SJCRH30 (cell line): Measurements from ENCODE around the gene DIP2B. TPM values are rescaled to one million over a fixed set of nuclear protein-coding genes. Genes with fewer than 3 reads are reported as not detected.
"Not testable (repeated sequence)": the region's sequence is repeated elsewhere in the genome, so short reads cannot be mapped to it uniquely, and the experiment has no call there.

Experiments
- DNase-seq, 2 experiments: peaks; one replicate each; pipeline ENCODE4 v3.0.0-alpha.2; 2015 to 2020
- H3K27ac ChIP-seq: fragments of 250-450 bp; sonication (Bioruptor Pico); 2 replicates; pipeline ENCODE4 v1.5.1; 2020; ENCODE audit warnings: mild to moderate bottlenecking, moderate library complexity
- H3K27me3 ChIP-seq: fragments of 250-450 bp; sonication (Bioruptor Pico); 2 replicates; pipeline ENCODE4 v1.5.1; 2020; ENCODE audit warnings: mild to moderate bottlenecking, moderate library complexity
- H3K36me3 ChIP-seq: fragments of 250-450 bp; sonication (Bioruptor Pico); 2 replicates; pipeline ENCODE4 v1.5.1; 2020; ENCODE audit warnings: mild to moderate bottlenecking, moderate library complexity
- H3K4me1 ChIP-seq: fragments of 250-450 bp; sonication (Bioruptor Pico); 2 replicates; pipeline ENCODE4 v1.5.1; 2020; ENCODE audit warnings: mild to moderate bottlenecking, moderate library complexity
- H3K4me3 ChIP-seq: fragments of 250-450 bp; sonication (Bioruptor Pico); 2 replicates; pipeline ENCODE4 v1.5.1; 2020; ENCODE audit warnings: mild to moderate bottlenecking, moderate library complexity
- H3K9me3 ChIP-seq: fragments of 250-450 bp; sonication (Bioruptor Pico); replicated peaks from 2 replicates; pipeline ENCODE4 v1.5.1; 2020; ENCODE audit warnings: mild to moderate bottlenecking, moderate library complexity
- total RNA-seq: library from RNA; depleted of rRNA; stranded (reverse); fragments of >200 nt; shearing (Covaris generic); gene quantifications from 2 replicates; pipeline ENCODE4 v1.2.3, GENCODE V29; 2014

DIP2B gene
- total RNA-seq, 1 experiment from 2014 or later, result 37.1 TPM

DNA sequence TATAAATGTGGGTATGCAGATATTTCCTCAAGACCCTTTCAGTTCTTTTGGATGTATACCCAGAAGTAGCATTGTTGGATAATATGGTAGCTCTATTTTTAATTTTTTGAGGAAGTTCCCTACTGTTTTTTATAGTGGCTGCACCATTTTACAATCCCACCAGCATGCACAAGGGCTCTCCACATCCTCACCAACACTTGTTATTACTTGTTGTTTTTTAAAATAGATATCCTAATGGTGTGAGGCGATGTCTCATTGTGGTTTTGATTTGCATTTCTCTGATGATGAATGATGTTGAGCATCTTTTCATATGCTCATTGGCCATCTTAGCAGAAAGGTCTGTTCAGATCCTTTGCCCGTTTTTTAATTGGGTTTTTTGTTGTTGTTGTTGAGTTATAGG is 47.1 kb downstream of the DIP2B start:
- Histone ChIP-seq H3K4me3 (no peak overlapping the region), H3K9me3 (no peaks in the 10 kb centered on the region), H3K27ac (no peak overlapping the region), H3K27me3 (no peaks in the 10 kb centered on the region), H3K4me1 (peaks cover 9% of the 10 kb centered on the region), H3K36me3 (no peaks in the 10 kb centered on the region)
- no peak for DNase-seq

DNA sequence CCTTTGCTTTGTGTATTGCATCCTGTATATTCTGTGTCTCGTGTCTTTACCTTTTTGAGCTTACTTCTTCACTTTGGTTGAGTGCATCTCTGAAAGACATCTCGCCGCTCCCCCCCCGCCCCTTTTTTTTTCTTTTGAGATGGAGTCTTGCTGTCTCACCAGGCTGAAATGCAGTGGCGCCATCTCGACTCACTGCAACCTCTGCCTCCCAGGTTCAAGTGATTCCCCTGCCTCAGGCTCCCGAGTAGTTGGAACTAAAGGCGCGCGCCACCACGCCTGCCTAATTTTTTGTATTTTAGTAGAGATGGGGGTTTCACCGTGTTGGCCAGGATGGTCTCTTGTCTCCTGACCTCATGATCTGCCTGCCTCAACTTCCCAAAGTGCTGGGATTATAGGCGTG is 49.9 kb downstream of the DIP2B start:
- H3K27me3 ChIP-seq, result no peaks in the 10 kb centered on the region
- no peaks in the 10 kb centered on the region for H3K4me1 ChIP-seq
- no peak for DNase-seq
- no peaks in the 10 kb centered on the region for H3K9me3 ChIP-seq
- no peak overlapping the region for H3K27ac ChIP-seq
- H3K36me3 ChIP-seq, result peaks cover 2% of the 10 kb centered on the region; the same call in 1 of the 2 replicates
- no peak overlapping the region for H3K4me3 ChIP-seq

DNA sequence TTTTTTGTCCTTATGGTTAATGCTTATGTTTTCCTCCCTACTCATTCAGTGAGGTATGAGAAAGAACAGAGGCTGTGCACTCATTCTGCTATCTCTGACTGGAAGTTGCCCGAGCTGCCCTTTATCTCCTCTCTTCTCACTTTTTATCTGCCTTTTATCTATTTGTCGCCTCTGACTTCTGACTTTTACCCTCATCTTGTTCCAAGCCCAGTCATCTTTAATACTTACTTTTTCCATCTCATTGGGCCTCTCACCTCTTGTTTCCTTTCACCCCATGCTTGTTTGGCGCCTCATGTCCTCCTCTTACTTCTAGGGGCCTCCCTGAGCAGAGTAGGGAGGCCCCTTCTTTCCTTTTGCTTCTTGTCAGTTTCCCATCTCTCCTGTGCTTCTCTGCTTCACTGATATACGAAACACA is 50.7 kb downstream of the DIP2B start:
- no peaks in the 10 kb centered on the region for H3K27me3 ChIP-seq
- DNase-seq, result no peak
- peaks cover 2% of the 10 kb centered on the region; the same call in 1 of the 2 replicates for H3K36me3 ChIP-seq
- H3K4me3 ChIP-seq, result no peak overlapping the region
- no peak overlapping the region for H3K27ac ChIP-seq
- no peaks in the 10 kb centered on the region for H3K9me3 ChIP-seq
- H3K4me1 ChIP-seq, result no peaks in the 10 kb centered on the region

DNA sequence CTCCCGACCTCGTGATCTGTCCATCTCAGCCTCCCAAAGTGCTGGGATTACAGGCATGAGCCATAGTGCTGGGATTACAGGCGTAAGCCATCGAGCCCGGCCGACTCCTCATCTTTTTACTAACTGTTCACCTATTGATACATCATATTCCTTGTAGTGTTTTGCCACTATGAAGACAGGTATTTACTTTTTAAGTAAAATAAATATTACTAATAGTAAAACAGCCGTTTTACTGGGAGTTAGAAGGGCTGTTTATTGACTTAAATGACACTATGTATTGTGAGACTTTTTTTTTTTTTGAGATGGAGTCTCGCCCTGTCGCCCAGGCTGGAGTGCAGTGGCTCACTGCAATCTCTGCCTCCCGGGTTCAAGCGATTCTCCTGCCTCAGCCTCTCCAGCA is 51.5 kb downstream of the DIP2B start:
- Histone ChIP-seq H3K27ac (no peak overlapping the region), H3K4me1 (no peaks in the 10 kb centered on the region), H3K27me3 (no peaks in the 10 kb centered on the region), H3K36me3 (peaks cover 2% of the 10 kb centered on the region; the same call in 1 of the 2 replicates), H3K9me3 (no peaks in the 10 kb centered on the region), H3K4me3 (no peak overlapping the region)
- DNase-seq, result no peak

DNA sequence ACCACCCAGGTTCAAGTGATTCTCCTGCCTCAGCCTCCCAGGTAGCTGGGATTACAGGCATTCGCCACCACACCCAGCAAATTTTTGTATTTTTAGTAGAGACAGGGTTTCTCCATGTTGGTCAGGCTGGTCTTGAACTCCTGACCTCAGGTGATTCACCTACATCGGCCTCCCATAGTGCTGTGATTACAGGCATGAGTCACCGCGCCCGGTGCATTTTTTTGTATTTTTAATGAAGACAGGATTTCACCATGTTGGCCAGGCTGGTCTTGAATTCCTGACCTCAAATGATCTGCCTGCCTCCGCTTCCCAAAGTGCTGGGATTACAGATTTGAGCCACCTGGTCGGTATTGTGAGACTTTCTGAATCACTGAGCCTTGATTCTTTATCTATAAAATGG is 52.0 kb downstream of the DIP2B start:
- not testable (repeated sequence) for H3K4me3 ChIP-seq, H3K4me1 ChIP-seq, H3K36me3 ChIP-seq, H3K27ac ChIP-seq, H3K9me3 ChIP-seq, H3K27me3 ChIP-seq, DNase-seq

DNA sequence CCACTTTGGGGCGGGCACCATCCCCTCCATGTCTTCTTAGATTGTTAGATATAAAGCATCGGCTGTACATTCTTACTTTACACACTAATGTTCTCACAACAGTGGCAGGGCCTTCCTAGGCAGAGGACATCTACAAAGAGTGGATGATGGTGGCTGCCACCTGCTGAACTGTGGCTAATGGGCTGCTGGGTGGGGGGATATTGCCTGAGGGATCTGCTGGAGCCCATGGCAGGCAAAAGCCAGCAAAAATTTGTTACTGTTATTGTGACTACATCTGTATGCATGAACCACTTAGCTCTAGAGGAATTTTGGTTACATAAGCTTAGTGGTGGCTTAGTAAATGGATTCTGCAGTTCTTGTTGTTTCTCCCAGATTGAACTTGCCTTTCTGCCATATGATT is 52.6 kb downstream of the DIP2B start:
- Histone ChIP-seq H3K27ac (no peak overlapping the region), H3K4me1 (no peaks in the 10 kb centered on the region)

DNA sequence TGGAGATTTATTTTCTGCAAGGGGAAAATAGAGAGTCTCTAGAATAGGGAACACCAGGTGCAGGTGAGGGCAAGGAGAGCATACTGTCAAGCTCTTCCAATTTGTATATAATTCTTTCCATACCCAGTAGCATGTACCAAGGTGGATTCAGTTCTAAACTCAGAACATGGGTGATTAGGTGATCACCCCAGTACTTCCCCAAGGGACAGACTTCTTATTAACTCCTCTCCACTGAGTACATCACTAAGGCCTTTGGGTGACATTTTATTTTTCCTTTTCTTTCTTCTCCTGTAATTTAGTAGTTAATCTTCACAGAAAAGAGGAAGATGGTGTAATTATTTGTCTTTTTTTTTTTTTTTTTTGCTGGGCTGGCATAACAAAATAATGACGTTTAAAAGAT is 54.2 kb downstream of the DIP2B start:
- Histone ChIP-seq H3K27me3 (no peaks in the 10 kb centered on the region), H3K4me3 (no peak overlapping the region), H3K4me1 (no peaks in the 10 kb centered on the region), H3K36me3 (peaks cover 2% of the 10 kb centered on the region; the same call in 1 of the 2 replicates), H3K9me3 (no peaks in the 10 kb centered on the region), H3K27ac (no peak overlapping the region)
- DNase-seq, result no peak

More for the DNA sequence above, 52.6 kb downstream of the DIP2B start:
- Histone ChIP-seq H3K36me3 (peaks cover 2% of the 10 kb centered on the region; the same call in 1 of the 2 replicates), H3K27me3 (no peaks in the 10 kb centered on the region), H3K9me3 (no peaks in the 10 kb centered on the region), H3K4me3 (no peak overlapping the region)
- DNase-seq, result no peak

DNA sequence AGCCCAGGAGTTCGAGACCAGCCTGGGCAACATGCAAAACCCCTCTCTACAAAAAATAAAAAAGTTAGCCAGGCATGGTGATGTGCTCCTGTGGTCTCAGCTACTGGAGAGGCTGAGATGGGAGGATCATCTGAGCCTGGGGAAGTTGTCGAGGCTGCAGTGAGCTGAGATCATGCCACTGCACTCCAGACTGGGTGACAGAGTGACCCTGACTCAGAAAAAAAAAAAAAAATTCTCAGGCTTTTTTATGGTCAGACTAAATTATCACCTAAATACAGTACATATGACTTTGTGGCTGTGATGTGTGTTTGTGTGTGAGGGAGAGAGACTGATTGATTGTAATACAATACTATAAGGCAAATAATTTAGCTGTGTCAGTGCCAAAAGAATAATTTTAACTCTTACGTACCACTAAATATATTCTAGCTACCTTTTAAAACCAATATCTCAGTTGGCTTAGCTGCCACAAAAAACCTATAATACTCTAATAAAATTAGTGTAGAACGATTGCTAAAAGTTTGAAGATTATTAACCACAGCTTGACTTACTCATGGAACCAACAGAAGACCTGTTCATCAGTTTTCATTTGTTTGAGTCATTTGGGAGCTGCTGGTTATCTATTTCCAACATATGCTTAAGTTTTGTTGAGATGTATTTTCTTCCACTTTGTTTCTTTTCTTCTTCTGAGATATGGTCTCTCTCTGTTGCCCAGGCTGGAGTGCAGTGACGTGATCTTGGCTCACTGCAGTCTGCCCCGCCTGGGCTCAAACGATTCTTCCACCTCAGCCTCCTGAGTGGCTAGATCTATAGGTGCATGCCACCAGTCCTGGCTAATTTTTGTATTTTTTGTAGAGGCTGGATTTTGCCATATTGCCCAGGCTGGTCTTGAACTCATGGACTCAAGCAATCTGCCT is 58.0 kb downstream of the DIP2B start:
- H3K4me1 ChIP-seq, result no peaks in the 10 kb centered on the region
- no peak overlapping the region for H3K27ac ChIP-seq
- H3K4me3 ChIP-seq, result no peak overlapping the region
- no peaks in the 10 kb centered on the region for H3K9me3 ChIP-seq
- no peaks in the 10 kb centered on the region for H3K36me3 ChIP-seq
- H3K27me3 ChIP-seq, result no peaks in the 10 kb centered on the region
- no peak for DNase-seq

- Histone ChIP-seq H3K4me3 (no peak overlapping the region), H3K9me3 (no peaks in the 10 kb centered on the region), H3K27ac (no peak overlapping the region), H3K27me3 (no peaks in the 10 kb centered on the region), H3K36me3 (no peaks in the 10 kb centered on the region), H3K4me1 (no peaks in the 10 kb centered on the region)
- no peak for DNase-seq
Observed at GRCh38 chr12:50563434-50563787, 58.6 kb downstream of the DIP2B start.

DNA sequence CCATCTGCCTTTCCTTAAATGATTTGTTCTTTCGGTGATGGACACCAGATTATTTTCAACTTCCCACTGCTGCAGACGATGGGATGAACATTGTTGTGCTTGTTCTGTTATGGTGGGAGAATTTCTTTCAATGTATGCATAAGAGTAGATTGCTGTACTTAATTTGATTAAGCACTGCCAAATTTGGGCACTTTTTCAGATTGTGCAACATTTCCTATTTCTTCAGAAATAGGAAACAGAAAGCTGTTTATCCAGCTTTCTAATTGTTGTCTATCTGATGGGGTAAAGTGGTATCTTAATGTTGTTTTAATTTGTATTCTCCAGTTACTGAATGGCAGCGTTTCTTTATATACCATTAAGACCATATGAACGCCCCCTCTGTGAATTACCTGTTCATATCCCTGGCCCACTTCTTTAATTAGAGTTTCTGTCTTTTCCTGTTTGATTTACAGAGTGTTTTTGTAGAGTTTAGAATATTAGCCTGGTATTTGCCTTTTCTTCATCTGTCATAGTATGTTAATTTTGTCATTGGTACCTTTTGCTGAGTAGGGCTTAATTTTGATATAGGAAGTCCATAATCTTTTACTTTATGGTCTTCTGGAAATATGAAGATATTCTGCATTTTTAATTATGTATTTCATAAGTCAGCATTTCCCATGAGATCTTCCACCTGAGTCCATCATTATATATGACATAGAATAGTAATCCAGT is 59.6 kb downstream of the DIP2B start:
- no peaks in the 10 kb centered on the region for H3K27me3 ChIP-seq
- no peak overlapping the region for H3K27ac ChIP-seq
- H3K4me1 ChIP-seq, result 0 out of 2 replicates have a peak, but pooled peaks cover 3% of the 10 kb centered on the region
- DNase-seq, result no peak
- H3K9me3 ChIP-seq, result no peaks in the 10 kb centered on the region
- no peaks in the 10 kb centered on the region for H3K36me3 ChIP-seq
- H3K4me3 ChIP-seq, result no peak overlapping the region

DNA sequence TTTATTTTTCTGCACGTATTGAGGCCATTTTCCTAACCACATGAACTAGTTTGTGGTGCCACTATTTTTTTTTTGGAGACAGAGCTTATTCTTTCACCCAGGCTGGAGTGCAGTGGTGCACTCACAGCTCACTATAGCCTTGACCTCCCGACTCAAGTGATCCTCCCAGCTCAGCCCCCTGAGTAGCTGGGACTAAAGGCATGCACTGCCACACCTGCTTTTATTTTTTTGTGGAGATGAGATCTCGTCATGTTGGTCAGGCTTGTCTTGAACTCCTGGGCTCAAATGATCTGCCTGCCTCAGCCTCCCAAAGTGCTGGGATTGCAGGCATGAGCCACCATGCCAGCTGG is 60.1 kb downstream of the DIP2B start:
- Histone ChIP-seq H3K4me1 (0 out of 2 replicates have a peak, but pooled peaks cover 3% of the 10 kb centered on the region), H3K27ac (no peak overlapping the region), H3K36me3 (no peaks in the 10 kb centered on the region), H3K9me3 (no peaks in the 10 kb centered on the region), H3K27me3 (no peaks in the 10 kb centered on the region), H3K4me3 (no peak overlapping the region)
- no peak for DNase-seq

DNA sequence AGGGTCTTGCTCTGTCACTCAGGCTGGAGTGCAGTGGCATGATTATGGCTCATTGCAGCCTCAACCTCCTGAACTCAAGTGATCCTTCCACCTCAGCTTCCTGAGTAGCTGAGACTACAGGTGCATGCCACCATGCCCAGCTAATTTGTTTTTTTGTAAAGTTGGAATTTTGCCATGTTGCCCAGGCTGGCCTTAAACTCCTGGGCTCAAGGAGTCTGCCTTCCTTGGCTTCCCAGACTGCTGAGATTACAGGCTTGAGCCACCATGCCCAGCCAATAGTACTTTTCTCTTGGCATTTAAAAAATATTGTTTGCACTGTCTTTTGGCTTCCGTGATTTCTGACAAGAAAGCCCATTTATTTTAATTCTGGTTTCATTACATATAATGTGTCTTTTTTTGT is 61.3 kb downstream of the DIP2B start:
- DNase-seq, result no peak
- Histone ChIP-seq H3K4me3 (no peak overlapping the region), H3K9me3 (no peaks in the 10 kb centered on the region), H3K4me1 (0 out of 2 replicates have a peak, but pooled peaks cover 3% of the 10 kb centered on the region), H3K27me3 (no peaks in the 10 kb centered on the region), H3K36me3 (no peaks in the 10 kb centered on the region), H3K27ac (no peak overlapping the region)

- Histone ChIP-seq H3K4me1 (0 out of 2 replicates have a peak, but pooled peaks cover 3% of the 10 kb centered on the region), H3K4me3 (no peak overlapping the region), H3K9me3 (no peaks in the 10 kb centered on the region), H3K36me3 (no peaks in the 10 kb centered on the region), H3K27ac (no peak overlapping the region), H3K27me3 (no peaks in the 10 kb centered on the region)
- no peak for DNase-seq
Observed at GRCh38 chr12:50567926-50568325, 63.1 kb downstream of the DIP2B start.

- no peak overlapping the region for H3K27ac ChIP-seq
- H3K4me3 ChIP-seq, result no peak overlapping the region
- H3K27me3 ChIP-seq, result no peaks in the 10 kb centered on the region
- H3K36me3 ChIP-seq, result no peaks in the 10 kb centered on the region
- no peaks in the 10 kb centered on the region for H3K9me3 ChIP-seq
- no peak for DNase-seq
- H3K4me1 ChIP-seq, result 0 out of 2 replicates have a peak, but pooled peaks cover 3% of the 10 kb centered on the region
Observed at GRCh38 chr12:50568338-50569091, 63.7 kb downstream of the DIP2B start.

DNA sequence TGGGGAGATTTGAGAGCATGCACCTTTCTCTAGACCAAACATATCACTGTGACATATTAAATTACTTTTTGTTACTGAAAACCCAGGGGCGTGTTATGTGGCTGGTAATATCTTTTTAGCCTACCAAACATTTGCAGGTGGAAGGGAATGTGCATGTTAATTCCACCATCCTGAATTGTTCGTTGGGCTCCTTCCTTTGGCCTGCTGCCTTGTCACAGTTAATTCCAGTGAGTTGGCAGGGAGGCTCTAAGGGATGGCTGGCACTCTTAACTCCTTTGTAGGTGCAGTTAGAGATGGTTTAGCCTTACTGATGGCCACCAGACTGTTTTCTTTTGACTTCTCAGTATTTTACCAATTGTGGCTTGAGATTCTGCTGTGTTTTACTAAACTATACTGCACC is 64.5 kb downstream of the DIP2B start:
- H3K4me1 ChIP-seq, result 0 out of 2 replicates have a peak, but pooled peaks cover 3% of the 10 kb centered on the region
- no peaks in the 10 kb centered on the region for H3K9me3 ChIP-seq
- DNase-seq, result no peak
- no peaks in the 10 kb centered on the region for H3K36me3 ChIP-seq
- H3K27me3 ChIP-seq, result no peaks in the 10 kb centered on the region
- no peak overlapping the region for H3K4me3 ChIP-seq
- no peak overlapping the region for H3K27ac ChIP-seq
